ENCODE data around the gene SINHCAF. TPM values are rescaled to one million over a fixed set of nuclear protein-coding genes. Genes with fewer than 3 reads are reported as not detected.

SINHCAF gene
- total and polyA plus RNA-seq, 4 donors: 3.7 to 23.6 (median 14.4) TPM

DNA sequence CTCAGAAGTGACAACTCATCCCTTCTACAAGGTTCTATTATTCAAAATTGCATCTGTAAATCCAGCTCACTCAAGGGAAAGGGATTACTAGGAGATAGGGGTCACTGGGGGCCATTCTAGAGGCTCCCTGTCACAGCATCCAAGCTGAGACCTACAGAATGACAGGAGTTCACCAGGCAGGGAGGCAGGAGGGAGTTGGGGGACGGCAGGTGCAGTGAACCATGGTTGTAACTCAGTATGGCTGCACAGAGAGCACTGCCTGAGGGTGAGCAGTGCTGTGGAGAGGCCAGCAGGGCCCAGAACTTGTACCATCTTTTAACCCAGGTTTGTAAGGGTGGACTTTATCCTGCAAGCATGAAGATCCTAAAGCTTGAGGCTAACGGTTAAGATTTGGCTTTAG lies 37.9 kb upstream of the SINHCAF start:
- Histone ChIP-seq H3K4me1 (ENCODE audit: control insufficient read depth in 1 of 2, insufficient read depth in 2 of 2, low read length in 2 of 2) (peaks cover 0 to 2% of the 10 kb centered on the region in 2 donors), H3K36me3 (ENCODE audit: control insufficient read depth in 1 of 2, insufficient read depth in 2 of 2, low read length in 1 of 2) (no peaks in the 10 kb centered on the region), H3K9me3 (ENCODE audit: control insufficient read depth, low read length) (no peaks in the 10 kb centered on the region), H3K27ac (ENCODE audit: low read depth in 1 of 2, low read length in 2 of 2) (no peak overlapping the region), H3K27me3 (ENCODE audit: control insufficient read depth in 1 of 2, insufficient read depth in 2 of 2, low read length in 1 of 2) (no peaks in the 10 kb centered on the region), H3K4me3 (ENCODE audit: low read length in 2 of 2) (no peak overlapping the region)
- DNase-seq (no peak), ATAC-seq (ENCODE audit: low FRiP score) (no peak)
- WGBS, 2 donors: 73 to 89% methylated on average over 2 of the region's 2 CpGs
- intact Hi-C loops (cut with DNase I): no loop called here

DNA sequence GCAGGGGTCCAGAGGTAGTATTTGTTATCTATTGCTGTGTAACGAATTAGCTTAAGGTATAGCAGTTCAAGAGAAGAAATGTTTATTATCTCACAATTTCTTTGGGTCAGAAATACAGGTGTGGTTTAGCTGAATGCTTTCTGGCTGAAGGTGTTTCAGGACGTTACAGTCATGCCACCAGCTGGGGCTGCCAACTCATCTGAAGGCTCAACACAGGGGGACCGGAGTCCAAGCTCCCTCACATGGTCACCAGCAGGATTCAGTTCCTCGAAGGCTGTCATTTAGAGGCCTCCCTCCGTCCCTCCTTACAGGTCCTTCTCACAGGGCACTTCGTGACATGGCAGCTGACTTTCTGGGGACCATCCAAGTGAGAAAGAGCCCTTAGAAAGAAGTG lies 37.5 kb upstream of the SINHCAF start:
- no peak overlapping the region for H3K27ac ChIP-seq (ENCODE audit: low read depth in 1 of 2, low read length in 2 of 2)
- ATAC-seq (ENCODE audit: low FRiP score) (no peak), DNase-seq (no peak)
- 75 to 79% methylated on average over 6 of the region's 6 CpGs for WGBS, 2 donors
- no peaks in the 10 kb centered on the region for H3K9me3 ChIP-seq (ENCODE audit: control insufficient read depth, low read length)
- intact Hi-C loops (cut with DNase I): no loop called here
- H3K36me3 ChIP-seq (ENCODE audit: control insufficient read depth in 1 of 2, insufficient read depth in 2 of 2, low read length in 1 of 2): no peaks in the 10 kb centered on the region
- H3K4me3 ChIP-seq (ENCODE audit: low read length in 2 of 2): no peak overlapping the region
- no peaks in the 10 kb centered on the region for H3K4me1 ChIP-seq (ENCODE audit: control insufficient read depth in 1 of 2, insufficient read depth in 2 of 2, low read length in 2 of 2)
- no peaks in the 10 kb centered on the region for H3K27me3 ChIP-seq (ENCODE audit: control insufficient read depth in 1 of 2, insufficient read depth in 2 of 2, low read length in 1 of 2)

DNA sequence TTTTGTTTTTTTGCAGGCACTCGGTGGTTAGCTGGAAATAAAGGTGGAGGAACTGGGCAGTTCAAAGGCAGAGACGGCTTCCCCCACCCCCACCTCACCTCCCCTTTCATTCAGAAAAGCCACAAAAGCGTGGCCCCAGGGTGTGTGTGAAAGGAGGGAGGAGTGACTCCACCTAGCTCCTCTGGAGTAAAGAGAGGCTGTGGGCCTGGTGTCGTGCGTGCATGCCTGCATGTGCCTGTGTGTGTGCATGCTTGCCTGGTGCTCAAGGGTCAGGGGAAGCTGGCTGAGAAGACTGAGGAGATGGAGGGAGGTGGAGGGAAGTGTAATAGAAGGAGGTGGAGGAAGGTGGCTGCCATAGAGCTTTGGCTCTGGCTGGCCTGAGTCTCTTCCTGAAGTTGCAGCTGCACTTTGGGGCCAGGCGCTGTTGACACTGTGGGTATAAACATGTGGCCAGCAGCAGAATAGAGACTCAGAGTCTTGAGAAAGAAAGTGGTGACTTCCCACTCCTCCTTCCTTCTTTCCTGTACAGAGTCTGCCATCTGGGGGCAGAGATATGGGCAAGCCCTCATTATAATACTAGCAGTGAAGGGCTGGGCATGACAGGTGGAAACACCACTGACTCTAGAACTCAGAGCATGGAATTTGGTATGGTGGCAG lies 36.9 kb upstream of the SINHCAF start:
- H3K27ac ChIP-seq (ENCODE audit: low read depth in 1 of 2, low read length in 2 of 2): no peak overlapping the region
- peak in 1 of 2 donors; percentile 53 for DNase-seq
- no peaks in the 10 kb centered on the region for H3K36me3 ChIP-seq (ENCODE audit: control insufficient read depth in 1 of 2, insufficient read depth in 2 of 2, low read length in 1 of 2)
- no peaks in the 10 kb centered on the region for H3K27me3 ChIP-seq (ENCODE audit: control insufficient read depth in 1 of 2, insufficient read depth in 2 of 2, low read length in 1 of 2)
- no peaks in the 10 kb centered on the region for H3K9me3 ChIP-seq (ENCODE audit: control insufficient read depth, low read length)
- H3K4me3 ChIP-seq (ENCODE audit: low read length in 2 of 2): no peak overlapping the region
- 63 to 70% methylated on average over 6 of the region's 6 CpGs for WGBS, 2 donors
- intact Hi-C loops (cut with DNase I): no loop called here
- H3K4me1 ChIP-seq (ENCODE audit: control insufficient read depth in 1 of 2, insufficient read depth in 2 of 2, low read length in 2 of 2): no peaks in the 10 kb centered on the region
- ATAC-seq (ENCODE audit: low FRiP score): peak; percentile 29

DNA sequence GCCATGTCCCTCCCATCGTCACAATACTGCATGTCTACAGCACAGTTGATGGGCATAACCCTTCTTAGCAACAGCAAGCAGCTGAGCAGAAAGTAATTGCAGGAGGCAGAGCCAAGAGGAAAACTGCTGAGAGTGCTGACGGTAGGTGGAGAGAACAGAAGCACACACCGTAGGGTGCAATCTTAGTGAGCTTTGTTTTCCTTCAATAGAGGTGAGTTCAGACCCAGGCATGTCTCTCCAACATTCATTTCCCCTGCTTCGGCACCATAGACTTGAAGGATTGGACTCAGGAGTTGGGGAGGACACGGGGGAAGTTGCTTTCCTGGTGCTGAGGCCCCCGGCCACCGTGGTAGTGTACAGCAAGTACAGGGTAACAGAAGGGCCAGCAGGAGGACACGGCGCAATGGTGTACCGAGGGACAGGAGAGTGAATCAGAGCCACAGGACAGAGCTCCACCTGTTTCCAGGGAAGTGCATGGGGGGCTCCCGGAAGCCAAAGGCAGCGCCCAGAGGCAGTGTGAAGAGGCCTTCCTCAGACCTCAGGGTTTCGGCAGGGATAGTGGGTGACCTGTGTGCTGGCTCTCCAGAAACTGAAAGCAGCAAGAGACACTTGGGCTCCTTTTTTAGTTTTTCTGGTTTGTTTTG lies 36.3 kb upstream of the SINHCAF start:
- H3K4me3 ChIP-seq (ENCODE audit: low read length in 2 of 2): no peak overlapping the region
- no peak for ATAC-seq (ENCODE audit: low FRiP score)
- H3K36me3 ChIP-seq (ENCODE audit: control insufficient read depth in 1 of 2, insufficient read depth in 2 of 2, low read length in 1 of 2): no peaks in the 10 kb centered on the region
- WGBS, 2 donors: 55% methylated on average over 13 of the region's 13 CpGs
- H3K27ac ChIP-seq (ENCODE audit: low read depth in 1 of 2, low read length in 2 of 2): no peak overlapping the region
- H3K4me1 ChIP-seq (ENCODE audit: control insufficient read depth in 1 of 2, insufficient read depth in 2 of 2, low read length in 2 of 2): no peaks in the 10 kb centered on the region
- intact Hi-C loops (cut with DNase I): no loop called here
- H3K9me3 ChIP-seq (ENCODE audit: control insufficient read depth, low read length): no peaks in the 10 kb centered on the region
- DNase-seq: no peak
- H3K27me3 ChIP-seq (ENCODE audit: control insufficient read depth in 1 of 2, insufficient read depth in 2 of 2, low read length in 1 of 2): no peaks in the 10 kb centered on the region

DNA sequence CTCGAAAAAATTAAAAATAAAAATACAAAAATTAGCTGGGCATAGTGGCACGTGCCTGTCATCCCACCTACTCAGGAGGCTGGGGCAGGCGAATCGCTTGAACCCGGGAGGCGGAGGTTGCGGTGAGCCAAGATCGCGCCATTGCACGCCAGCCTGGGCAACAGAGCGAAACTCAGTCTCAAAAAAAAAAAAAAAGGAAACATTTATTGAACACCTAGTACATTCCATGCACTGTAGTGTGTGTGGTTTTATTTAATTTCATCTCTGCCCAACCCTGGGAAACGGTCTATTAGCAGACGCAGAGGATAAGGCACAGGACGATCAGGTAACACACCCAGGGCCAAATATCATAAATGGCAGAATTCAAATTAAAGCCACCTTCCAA lies 35.8 kb upstream of the SINHCAF start:
- ATAC-seq (ENCODE audit: low FRiP score) (no peak), DNase-seq (no peak)
- H3K4me3 ChIP-seq (ENCODE audit: low read length in 2 of 2): no peak overlapping the region
- H3K4me1 ChIP-seq (ENCODE audit: control insufficient read depth in 1 of 2, insufficient read depth in 2 of 2, low read length in 2 of 2): no peaks in the 10 kb centered on the region
- intact Hi-C loops (cut with DNase I): no loop called here
- H3K36me3 ChIP-seq (ENCODE audit: control insufficient read depth in 1 of 2, insufficient read depth in 2 of 2, low read length in 1 of 2): no peaks in the 10 kb centered on the region
- no peak overlapping the region for H3K27ac ChIP-seq (ENCODE audit: low read depth in 1 of 2, low read length in 2 of 2)
- 90 to 93% methylated on average over 14 of the region's 14 CpGs for WGBS, 2 donors
- H3K9me3 ChIP-seq (ENCODE audit: control insufficient read depth, low read length): no peaks in the 10 kb centered on the region
- no peaks in the 10 kb centered on the region for H3K27me3 ChIP-seq (ENCODE audit: control insufficient read depth in 1 of 2, insufficient read depth in 2 of 2, low read length in 1 of 2)

DNA sequence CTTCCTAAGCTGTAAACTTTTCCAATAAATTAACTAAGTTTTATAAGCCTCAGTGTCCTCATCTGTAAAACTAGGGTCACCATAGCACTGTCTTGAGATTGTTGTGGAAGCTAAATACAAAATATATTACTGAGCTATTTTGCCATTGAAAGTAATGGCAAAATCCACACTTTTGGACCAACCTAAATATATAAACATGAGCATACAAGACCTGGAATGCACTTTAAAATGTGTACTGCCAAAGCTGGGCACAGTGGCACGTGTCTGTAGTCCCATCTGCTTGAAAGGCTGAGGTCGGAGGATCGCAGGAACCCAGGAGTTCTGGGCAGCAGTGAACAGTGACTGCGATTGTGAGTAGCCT lies 29.8 kb upstream of the SINHCAF start:
- Histone ChIP-seq H3K36me3 (ENCODE audit: control insufficient read depth in 1 of 2, insufficient read depth in 2 of 2, low read length in 1 of 2) (no peaks in the 10 kb centered on the region), H3K4me3 (ENCODE audit: low read length in 2 of 2) (no peak overlapping the region), H3K27ac (ENCODE audit: low read depth in 1 of 2, low read length in 2 of 2) (no peak overlapping the region), H3K27me3 (ENCODE audit: control insufficient read depth in 1 of 2, insufficient read depth in 2 of 2, low read length in 1 of 2) (no peaks in the 10 kb centered on the region), H3K9me3 (ENCODE audit: control insufficient read depth, low read length) (no peaks in the 10 kb centered on the region), H3K4me1 (ENCODE audit: control insufficient read depth in 1 of 2, insufficient read depth in 2 of 2, low read length in 2 of 2) (no peaks in the 10 kb centered on the region)
- DNase-seq: no peak
- intact Hi-C loops (cut with DNase I): no loop called here
- ATAC-seq (ENCODE audit: low FRiP score): no peak
- 64 to 79% methylated on average over 4 of the region's 4 CpGs for WGBS, 2 donors

DNA sequence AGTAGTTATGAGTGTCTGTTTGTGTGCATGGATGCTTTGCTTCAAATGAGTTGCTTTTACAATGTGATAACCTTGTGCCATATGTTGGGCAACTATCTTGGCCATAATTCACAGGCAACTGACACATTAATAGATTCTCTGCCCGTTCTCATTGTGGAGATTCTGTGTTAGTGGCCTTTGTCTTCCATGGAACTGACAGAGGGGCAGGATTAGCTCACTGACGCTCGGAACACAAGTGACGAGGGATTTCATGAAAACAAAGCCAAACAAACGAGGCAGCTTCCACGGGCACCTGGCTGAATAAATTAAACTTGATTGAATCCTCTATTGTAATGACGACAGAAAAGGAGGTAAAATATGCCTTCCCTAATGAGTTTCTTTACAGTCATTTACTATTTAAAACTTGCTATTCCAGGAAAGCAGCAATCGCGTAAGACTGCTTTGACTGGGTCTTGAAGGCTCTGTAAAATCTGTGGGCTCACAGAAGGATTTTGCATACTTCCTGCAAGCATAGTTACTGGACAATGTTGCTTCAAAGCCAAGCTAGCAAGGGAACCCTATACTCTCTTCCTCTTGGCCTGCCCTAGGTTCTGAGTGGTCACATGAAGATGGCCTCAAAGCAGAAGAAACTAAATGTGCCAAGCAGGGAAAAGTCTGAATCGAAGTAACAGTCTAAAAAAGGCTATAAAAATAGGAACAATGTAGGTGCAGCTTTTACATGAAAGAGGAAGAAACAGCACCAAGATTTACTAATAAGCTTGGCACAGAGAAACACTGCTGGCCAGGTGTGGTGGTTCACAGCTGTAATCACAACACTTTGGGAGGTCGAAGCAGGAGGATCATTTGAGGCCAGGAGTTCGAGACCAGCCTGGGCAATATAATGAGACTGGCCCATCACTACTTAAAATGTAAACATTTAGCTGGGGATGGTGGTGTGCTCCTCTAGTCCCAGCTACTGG lies 28.1 kb upstream of the SINHCAF start:
- WGBS, 2 donors: 37 to 46% methylated on average over 12 of the region's 12 CpGs
- no peak overlapping the region for H3K27ac ChIP-seq (ENCODE audit: low read depth in 1 of 2, low read length in 2 of 2)
- no peaks in the 10 kb centered on the region for H3K4me1 ChIP-seq (ENCODE audit: control insufficient read depth in 1 of 2, insufficient read depth in 2 of 2, low read length in 2 of 2)
- H3K27me3 ChIP-seq (ENCODE audit: control insufficient read depth in 1 of 2, insufficient read depth in 2 of 2, low read length in 1 of 2): no peaks in the 10 kb centered on the region
- H3K4me3 ChIP-seq (ENCODE audit: low read length in 2 of 2): no peak overlapping the region
- intact Hi-C loops (cut with DNase I): no loop called here
- no peaks in the 10 kb centered on the region for H3K9me3 ChIP-seq (ENCODE audit: control insufficient read depth, low read length)
- no peak for DNase-seq
- H3K36me3 ChIP-seq (ENCODE audit: control insufficient read depth in 1 of 2, insufficient read depth in 2 of 2, low read length in 1 of 2): no peaks in the 10 kb centered on the region
- no peak for ATAC-seq (ENCODE audit: low FRiP score)

DNA sequence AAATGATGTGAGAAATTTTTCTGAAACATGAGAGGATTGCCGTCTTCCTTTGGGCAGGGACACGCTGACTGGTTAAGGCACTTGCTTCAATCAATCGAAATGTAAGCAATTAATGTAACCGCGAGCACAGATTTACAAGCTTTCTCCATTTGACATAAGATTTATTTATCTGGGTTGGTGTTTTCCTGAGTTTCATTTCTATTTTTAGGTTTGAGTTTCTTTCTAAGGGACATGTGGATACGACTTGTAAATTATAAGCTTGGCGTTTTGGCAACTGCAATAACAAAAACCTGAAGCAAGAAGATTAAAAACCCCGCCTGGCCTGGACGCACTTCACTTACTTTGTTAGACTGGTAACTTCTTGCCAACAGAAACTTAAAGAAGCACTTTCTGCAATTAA lies 20.3 kb upstream of the SINHCAF start:
- Histone ChIP-seq H3K4me1 (ENCODE audit: control insufficient read depth in 1 of 2, insufficient read depth in 2 of 2, low read length in 2 of 2) (no peaks in the 10 kb centered on the region), H3K4me3 (ENCODE audit: low read length in 2 of 2) (no peak overlapping the region), H3K27ac (ENCODE audit: low read depth in 1 of 2, low read length in 2 of 2) (no peak overlapping the region), H3K9me3 (ENCODE audit: control insufficient read depth, low read length) (no peaks in the 10 kb centered on the region), H3K27me3 (ENCODE audit: control insufficient read depth in 1 of 2, insufficient read depth in 2 of 2, low read length in 1 of 2) (no peaks in the 10 kb centered on the region), H3K36me3 (ENCODE audit: control insufficient read depth in 1 of 2, insufficient read depth in 2 of 2, low read length in 1 of 2) (no peaks in the 10 kb centered on the region)
- ATAC-seq (ENCODE audit: low FRiP score): no peak
- intact Hi-C loops (cut with DNase I): no loop called here
- 7 to 8% methylated on average over 9 of the region's 9 CpGs for WGBS, 2 donors
- DNase-seq: no peak

All from aorta (tissue), 5 donors.